HG03432 (cell line): ENCODE data around the gene NOL4L.
"Not testable (repeated sequence)": the region's sequence is repeated elsewhere in the genome, so short reads cannot be mapped to it uniquely, and the experiment has no call there.

Source experiments
- ATAC-seq: cut with Tn5 transposase; IDR thresholded peaks from one replicate; pipeline ENCODE4 v1.9.1; 2021; ENCODE audit warnings: mild to moderate bottlenecking, moderate library complexity; ENCODE audit not compliant: unreplicated experiment

NOL4L gene

DNA sequence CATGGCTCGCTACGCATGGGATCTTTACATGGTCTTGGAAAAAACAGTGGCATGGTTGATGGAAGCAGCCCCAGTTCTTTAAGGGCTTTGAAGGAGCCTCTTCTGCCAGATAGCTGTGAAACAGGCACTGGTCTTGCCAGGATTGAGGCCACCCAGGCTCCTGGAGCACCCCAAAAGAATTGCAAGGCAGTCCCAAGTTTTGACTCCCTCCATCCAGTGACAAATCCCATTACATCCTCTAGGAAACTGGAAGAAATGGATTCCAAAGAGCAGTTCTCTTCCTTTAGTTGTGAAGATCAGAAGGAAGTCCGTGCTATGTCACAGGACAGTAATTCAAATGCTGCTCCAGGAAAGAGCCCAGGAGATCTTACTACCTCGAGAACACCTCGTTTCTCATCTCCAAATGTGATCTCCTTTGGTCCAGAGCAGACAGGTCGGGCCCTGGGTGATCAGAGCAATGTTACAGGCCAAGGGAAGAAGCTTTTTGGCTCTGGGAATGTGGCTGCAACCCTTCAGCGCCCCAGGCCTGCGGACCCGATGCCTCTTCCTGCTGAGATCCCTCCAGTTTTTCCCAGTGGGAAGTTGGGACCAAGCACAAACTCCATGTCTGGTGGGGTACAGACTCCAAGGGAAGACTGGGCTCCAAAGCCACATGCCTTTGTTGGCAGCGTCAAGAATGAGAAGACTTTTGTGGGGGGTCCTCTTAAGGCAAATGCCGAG lies 148.8 kb downstream of the NOL4L start:
- no peak for ATAC-seq

GRCh38 chr20:32435449-32436107 lies 149.6 kb downstream of the NOL4L start:
- no peak for ATAC-seq

- no peak for ATAC-seq
Observed at GRCh38 chr20:32434434-32434833, 150.7 kb downstream of the NOL4L start.

GRCh38 chr20:32433311-32434021 lies 151.7 kb downstream of the NOL4L start:
- ATAC-seq: no peak

DNA sequence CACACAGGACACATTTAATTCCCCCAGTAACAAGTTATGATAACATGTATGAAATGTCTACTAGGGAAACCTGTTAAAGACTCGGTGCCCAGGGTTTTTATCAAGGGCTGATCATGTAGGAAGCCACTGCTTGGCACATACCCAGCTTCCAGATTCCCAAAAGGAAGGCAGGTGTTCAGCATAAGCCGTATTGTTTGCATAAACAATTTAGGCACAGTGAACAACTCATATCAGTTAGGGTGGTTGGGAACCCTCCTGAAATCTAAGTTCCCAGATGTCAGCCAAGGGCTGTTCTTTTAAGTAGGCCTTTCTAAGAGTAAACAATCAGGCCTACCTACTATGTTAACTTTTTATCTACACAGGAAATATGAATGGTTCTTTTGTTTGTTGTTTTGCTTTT lies 152.9 kb downstream of the NOL4L start:
- no peak for ATAC-seq

- ATAC-seq: no peak
Observed at GRCh38 chr20:32431457-32431856, 153.7 kb downstream of the NOL4L start.

- ATAC-seq: no peak
Observed at GRCh38 chr20:32429745-32430360, 155.3 kb downstream of the NOL4L start.

DNA sequence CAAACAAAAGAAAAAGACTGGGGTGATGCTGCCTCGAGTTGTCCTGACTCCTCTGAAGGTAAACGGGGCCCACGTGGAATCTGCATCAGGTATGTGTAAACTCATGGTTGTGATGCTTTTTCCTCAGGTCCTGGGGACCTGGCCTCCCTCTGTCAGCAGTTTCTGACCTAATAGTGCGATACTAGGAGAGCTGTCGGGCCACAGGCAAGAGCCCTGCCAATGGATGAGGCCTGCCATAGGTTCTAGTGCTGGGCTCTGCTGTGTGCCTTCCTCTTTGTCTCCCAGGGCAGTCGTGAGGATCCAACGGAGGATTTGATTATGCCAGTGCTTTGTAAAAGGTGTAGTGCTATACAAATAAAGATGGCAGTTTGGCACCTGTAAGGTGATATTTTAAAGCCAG lies 155.8 kb downstream of the NOL4L start:
- no peak for ATAC-seq

- no peak for ATAC-seq
Observed at GRCh38 chr20:32427996-32428395, 157.1 kb downstream of the NOL4L start.

- no peak for ATAC-seq
Observed at GRCh38 chr20:32421290-32421689, 163.8 kb downstream of the NOL4L start.

GRCh38 chr20:32418376-32418775 lies 166.8 kb downstream of the NOL4L start:
- no peak for ATAC-seq

DNA sequence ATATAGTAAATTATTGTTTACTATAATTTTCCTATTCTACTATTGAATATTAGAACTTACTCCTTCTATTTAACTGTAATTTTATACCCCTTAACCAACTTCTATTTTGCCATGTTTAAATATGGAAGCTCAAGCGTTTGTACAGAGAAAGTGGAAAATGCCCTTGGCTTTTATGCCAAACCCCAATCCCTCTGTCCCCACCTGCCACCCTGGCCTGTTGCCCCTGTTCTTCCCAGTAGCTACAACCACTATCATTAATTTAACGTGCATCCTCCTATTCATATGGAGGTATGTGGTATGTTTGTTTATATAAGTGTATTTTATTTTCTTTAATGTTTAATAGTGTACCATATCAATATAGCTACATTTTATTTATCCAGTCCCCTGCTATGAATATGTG lies 168.9 kb downstream of the NOL4L start:
- no peak for ATAC-seq

- ATAC-seq: no peak
Observed at GRCh38 chr20:32415494-32415893, 169.6 kb downstream of the NOL4L start.

- no peak for ATAC-seq
Observed at GRCh38 chr20:32411955-32412706, 173.0 kb downstream of the NOL4L start.

- ATAC-seq: not testable (repeated sequence)
Observed at GRCh38 chr20:32407131-32407750, 177.9 kb downstream of the NOL4L start.

- no peak for ATAC-seq
Observed at GRCh38 chr20:32406701-32407100, 178.4 kb downstream of the NOL4L start.

DNA sequence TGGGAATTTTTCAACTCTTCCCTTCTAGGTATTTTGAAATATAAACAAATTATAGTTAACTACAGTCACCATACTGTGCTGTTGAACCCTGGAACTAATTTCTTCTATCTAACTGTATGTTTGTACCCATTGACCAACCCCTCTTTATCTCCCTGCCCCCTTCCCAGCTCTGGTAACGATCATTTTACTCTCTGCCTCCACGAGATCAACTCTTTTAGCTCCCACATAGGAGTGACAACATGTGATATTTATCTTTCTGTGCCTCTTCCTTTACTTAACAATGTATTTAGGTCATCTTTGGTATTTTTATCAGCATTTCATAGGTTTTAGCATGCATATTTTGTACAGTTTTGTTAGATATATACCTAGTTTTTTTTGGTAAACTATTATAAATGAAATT lies 181.1 kb downstream of the NOL4L start:
- no peak for ATAC-seq

GRCh38 chr20:32400476-32400875 lies 184.7 kb downstream of the NOL4L start:
- ATAC-seq: no peak

GRCh38 chr20:32397567-32398084 lies 187.5 kb downstream of the NOL4L start:
- ATAC-seq: no peak

DNA sequence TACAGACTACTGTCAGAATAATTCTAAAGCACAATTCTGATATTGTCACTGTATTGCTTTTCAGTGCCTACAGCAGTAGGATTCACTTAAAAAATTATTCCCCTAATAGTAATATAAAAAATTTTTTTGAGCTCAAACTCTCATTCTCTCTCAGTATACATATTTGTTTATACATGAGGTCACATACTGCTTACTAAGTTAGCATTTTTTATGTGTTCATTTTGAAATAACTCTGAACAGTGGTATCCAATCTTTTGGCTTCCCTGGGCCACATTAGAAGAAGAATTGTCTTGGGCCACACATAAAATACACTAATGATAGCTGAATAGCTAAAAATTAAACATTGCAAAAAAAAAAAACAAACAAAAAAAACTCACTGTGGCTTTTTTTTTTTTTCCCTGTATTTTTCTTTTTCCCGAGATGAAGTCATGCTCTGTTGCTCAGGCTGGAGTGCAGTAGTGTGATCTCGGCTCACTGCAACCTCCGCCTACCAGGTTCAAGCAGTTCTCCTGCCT lies 188.4 kb downstream of the NOL4L start:
- ATAC-seq: no peak
